Left colon (tissue), 2 donors: ENCODE data around the gene FABP3. TPM values are rescaled to one million over a fixed set of nuclear protein-coding genes. Genes with fewer than 3 reads are reported as not detected.

Experiments used
- ATAC-seq: fragments of 200-7000 bp; cut with Tn5 transposase; one replicate; pipeline ENCODE4 v1.9.1; 2020; ENCODE audit warnings: mild to moderate bottlenecking, moderate library complexity
- DNase-seq, 2 donors: peaks; one replicate each; pipeline ENCODE4 v3.0.0-alpha.2; 2020
- intact Hi-C, 2 donors: fragments of 100-400 bp; cut with DNase I in 1 of 2; cut with micrococcal nuclease in 1 of 2; formaldehyde crosslinking; loops; one replicate each; pipeline versions ENCODE4 v1.11.2 to v1.14.0; 2022; cut with DNase I, micrococcal nuclease
- total RNA-seq, 2 donors: library from RNA; stranded (reverse); fragmentation: NEBNext Ultra II Directional; extraction: Animal tissue kit (Norgen Biotek cat#: 25700); gene quantifications; one replicate each; pipeline ENCODE4 v1.2.1, GENCODE V29; 2021
- donor health status: DM: no; HTN: no; CAD: no.
- donor health status: DM: yes; HTN: yes; CAD: no.

The FABP3 gene
- total RNA-seq, 2 donors from 2014 or later: 1.9 to 4.8 TPM

- ATAC-seq (no peak), DNase-seq (no peak)
- intact Hi-C loops: no loop called here
These were observed 28.4 kb downstream of the FABP3 start for GRCh38 chr1:31344503-31344902.

GRCh38 chr1:31336687-31337467, 36.0 kb downstream of the FABP3 start:
- intact Hi-C loops: no loop called here
- ATAC-seq: no peak
- no peak for DNase-seq

GRCh38 chr1:31335007-31335406, 37.9 kb downstream of the FABP3 start:
- no peak for DNase-seq
- intact Hi-C loops: no loop called here
- ATAC-seq: peak; percentile 80

- DNase-seq (no peak), ATAC-seq (no peak)
- intact Hi-C loops: no loop called here
These were observed 45.5 kb downstream of the FABP3 start for GRCh38 chr1:31327381-31327780.

GRCh38 chr1:31326461-31326860, 46.4 kb downstream of the FABP3 start:
- no peak for DNase-seq

GRCh38 chr1:31324992-31325391, 47.9 kb downstream of the FABP3 start:
- DNase-seq (no peak), ATAC-seq (no peak)
- intact Hi-C loops: no loop called here

More at GRCh38 chr1:31326461-31326860, 46.4 kb downstream of the FABP3 start:
- ATAC-seq: no peak
- intact Hi-C loops: no loop called here

GRCh38 chr1:31324093-31324492, 48.8 kb downstream of the FABP3 start:
- no peak for DNase-seq
- intact Hi-C loops: no loop called here
- ATAC-seq: no peak

GRCh38 chr1:31318146-31318545, 54.7 kb downstream of the FABP3 start:
- intact Hi-C loops: no loop called here

GRCh38 chr1:31315902-31316301, 57.0 kb downstream of the FABP3 start:
- intact Hi-C loops: no loop called here
- DNase-seq (no peak), ATAC-seq (no peak)

More at GRCh38 chr1:31318146-31318545, 54.7 kb downstream of the FABP3 start:
- no peak for DNase-seq
- no peak for ATAC-seq

Other genes with a start within 250 kb of the FABP3 start
- gene NKAIN1, start 133.2 kb downstream of the FABP3 start, total RNA-seq: under 1 TPM; 0.09 to 0.20 TPM
- gene SNRNP40, start 76.3 kb downstream of the FABP3 start, total RNA-seq: 10 to 100 TPM; 22.5 to 31.8 TPM
- 10 to 100 TPM; 14.4 to 19.4 TPM for gene ZCCHC17, start 76.0 kb downstream of the FABP3 start, total RNA-seq
- gene SERINC2, start 40.1 kb upstream of the FABP3 start, total RNA-seq: 100 to 1,000 TPM; 274 to 381 TPM
- 100 to 1,000 TPM; 135 to 139 TPM for gene TINAGL1, start 203.4 kb upstream of the FABP3 start, total RNA-seq
- under 1 TPM in 1 of 2 donors, not detected in 1; 0.14 TPM for gene HCRTR1, start 244.6 kb upstream of the FABP3 start, total RNA-seq